ENCODE measurements around the gene MTCL3.
A peak's percentile ranks its signal among the peaks of the same experiment; 100 is the strongest.

The MTCL3 gene

DNA sequence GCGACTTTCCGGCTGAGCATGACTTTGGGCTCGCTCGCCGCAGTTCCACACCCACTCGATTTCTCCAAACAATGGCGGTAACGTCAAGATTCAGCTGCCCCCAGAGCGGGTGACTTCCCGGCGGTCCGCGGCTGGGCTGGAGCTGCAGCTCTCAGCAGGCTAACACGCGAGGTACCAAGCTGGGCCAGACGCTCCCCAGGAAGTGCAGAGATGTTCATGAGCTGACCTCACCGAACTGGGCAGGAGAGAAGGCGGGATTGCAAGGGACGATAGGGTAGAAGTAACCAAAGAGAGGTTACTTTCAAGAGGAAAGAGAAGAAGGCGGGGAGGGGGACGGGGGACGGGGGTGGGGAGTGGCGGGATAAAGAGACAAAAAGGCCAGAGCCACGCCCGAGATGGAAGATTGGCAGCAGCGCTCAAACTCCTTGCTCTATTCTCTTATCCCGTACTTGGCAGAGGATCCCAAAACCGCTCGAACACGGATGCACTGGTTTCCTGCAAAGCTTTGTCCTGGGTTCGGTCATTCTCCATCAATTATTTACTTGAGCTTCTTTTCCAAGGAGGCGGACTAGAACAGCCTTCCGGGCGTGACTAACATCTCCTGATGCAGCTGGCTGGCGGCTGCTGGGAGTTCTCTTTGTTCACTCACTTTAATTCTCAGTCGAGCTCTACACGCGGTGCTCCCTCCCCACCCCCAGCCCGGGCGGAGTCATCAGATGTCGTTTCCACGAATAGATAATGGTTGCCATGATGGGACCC lies at the start of gene MTCL3:
Gene MTCL3 (minus strand): TSS at position 626 of the 759 bp plus-strand sequence.
- DNase-seq (ENCODE audit: low read depth in 2 of 2) = peak in 1 of 2 donors; percentile 26

DNA sequence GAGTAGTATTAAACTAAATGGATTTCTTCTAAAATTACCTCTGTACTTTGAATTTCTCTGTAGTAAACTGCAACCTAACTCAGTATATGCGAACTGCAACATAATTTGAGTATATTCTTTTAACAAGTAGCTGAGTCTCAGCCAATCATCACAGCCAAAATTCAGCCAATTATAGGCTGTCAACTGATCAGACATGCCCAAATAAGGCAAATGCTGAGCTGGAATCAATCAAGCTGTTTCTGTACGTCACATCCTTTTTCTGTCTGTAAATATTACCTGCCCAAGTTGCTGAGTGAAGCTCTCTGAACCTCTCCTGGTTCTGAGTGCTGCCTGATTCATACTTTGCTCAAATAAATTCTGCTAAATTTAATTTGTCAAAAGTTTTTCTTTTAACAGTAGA lies 48.3 kb upstream of the MTCL3 start:
- no peak for DNase-seq (ENCODE audit: low read depth in 2 of 2)

DNA sequence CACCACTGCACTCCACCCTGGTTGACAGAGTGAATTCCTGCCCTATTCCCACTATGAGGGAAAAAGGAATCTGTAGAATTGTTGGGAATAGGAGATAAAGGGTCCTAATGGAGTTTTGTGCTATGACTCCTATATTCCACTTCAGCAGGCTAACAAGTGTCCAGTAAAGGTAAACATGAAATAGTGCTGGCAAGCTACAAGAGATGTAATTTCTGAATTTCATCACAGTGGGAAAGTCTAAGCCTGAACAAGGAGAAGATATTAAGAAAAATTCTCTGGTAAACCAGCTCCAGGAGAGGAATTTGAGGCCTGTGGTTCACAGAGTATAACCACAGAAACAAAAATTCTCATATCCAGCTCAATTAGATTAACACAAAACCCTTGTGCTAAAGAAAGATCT lies 47.5 kb upstream of the MTCL3 start:
- no peak for DNase-seq (ENCODE audit: low read depth in 2 of 2)

DNA sequence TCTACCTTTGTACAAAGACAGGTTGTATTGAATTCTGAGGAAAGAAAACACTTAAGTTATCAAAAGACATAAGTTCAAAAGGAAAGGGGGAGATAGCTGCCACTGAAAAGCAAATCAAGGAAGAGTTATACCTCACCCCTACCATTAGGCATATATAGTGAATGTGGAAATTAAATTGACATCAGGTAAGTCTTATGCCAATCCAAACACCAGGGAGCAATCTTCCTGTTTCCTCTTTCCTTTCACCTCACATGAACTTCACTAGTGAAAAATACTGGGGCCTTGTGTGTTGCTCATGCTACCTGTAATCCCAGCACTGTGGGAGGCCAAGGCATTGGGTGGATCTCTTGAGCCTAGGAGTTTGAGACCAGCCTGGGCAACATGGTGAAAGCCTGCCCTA lies 47.0 kb upstream of the MTCL3 start:
- DNase-seq (ENCODE audit: low read depth in 2 of 2) = no peak

DNA sequence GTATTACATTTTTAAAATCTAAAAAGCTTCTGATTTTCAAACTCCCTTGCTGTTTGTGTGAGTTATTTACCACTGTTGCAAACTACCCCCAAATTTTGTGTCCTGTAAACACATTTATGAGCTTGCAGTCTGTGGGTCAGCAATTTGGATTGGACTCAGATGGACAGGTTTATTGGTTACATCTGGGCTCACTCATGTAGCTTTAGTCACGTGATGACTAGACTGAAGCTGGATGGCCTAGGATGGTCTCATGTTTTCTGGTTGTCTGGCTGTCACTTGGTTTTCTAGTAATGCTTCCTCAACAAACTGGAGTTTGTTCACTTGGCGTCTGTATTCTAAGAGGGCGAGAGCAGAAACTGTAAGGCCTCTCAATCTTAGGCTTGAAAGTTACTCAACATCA lies 45.6 kb upstream of the MTCL3 start:
- no peak for DNase-seq (ENCODE audit: low read depth in 2 of 2)

DNA sequence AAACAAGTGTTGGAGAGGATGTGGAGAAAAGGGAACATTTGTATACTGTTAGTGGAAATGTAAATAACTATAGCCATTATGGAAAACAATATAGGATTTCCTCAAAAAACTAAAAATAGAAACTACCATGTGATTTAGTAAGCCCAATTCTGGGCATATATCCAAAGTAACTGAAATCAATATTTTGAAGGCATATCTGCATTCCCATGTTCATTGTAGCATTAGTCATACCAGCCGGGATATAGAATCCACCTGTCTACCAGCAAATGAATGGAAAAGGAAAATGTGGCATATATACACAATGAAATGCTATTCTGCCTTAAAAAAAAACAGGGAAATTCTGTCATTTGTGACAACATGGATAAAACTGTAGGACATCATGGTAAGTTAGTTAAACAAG lies 42.5 kb upstream of the MTCL3 start:
- DNase-seq (ENCODE audit: low read depth in 2 of 2) = no peak

DNA sequence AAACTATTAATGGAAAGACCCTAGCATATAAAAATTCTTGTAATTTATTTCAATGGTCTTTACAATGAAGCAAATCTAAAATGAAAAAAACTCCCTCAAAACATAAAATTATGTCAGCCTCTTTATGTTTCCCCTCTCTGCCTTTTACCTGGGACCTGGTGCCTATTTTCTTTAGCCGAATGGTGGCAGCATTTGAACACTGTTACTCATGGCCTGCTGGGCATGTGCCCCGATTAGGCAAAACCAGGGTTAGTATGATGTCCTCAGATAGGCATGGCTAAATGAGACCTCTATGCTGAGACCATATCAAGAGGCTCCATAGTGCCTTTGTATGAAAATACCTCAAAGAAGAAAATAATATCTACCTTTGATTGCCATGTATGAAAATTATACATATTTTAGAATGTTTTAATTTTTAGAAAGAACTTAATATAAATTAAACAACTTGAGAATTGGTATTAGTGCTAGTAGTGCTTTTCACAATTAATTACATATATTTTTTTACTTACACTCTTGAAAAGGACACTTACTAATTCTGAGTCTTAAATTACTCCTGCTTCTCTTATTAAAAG lies 35.4 kb upstream of the MTCL3 start:
- DNase-seq (ENCODE audit: low read depth in 2 of 2) = no peak

DNA sequence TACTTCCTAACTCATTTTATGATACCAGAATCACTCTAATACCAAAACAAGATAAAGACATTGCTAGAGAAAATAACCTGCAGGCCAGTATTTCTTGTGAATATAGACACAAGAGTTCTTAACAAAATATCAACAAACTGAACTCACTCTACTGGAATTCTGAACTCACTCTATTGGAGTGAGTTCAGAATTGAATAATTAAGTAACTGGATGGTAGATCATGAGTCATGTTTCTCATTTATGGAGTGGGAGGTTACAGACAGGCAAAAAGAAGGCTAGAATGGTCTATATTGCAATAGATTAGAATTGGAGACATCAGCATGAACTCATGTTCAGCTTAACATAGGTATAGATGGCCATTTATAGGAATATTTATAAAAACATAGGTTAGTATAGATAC lies 31.3 kb upstream of the MTCL3 start:
- DNase-seq (ENCODE audit: low read depth in 2 of 2) = no peak

DNA sequence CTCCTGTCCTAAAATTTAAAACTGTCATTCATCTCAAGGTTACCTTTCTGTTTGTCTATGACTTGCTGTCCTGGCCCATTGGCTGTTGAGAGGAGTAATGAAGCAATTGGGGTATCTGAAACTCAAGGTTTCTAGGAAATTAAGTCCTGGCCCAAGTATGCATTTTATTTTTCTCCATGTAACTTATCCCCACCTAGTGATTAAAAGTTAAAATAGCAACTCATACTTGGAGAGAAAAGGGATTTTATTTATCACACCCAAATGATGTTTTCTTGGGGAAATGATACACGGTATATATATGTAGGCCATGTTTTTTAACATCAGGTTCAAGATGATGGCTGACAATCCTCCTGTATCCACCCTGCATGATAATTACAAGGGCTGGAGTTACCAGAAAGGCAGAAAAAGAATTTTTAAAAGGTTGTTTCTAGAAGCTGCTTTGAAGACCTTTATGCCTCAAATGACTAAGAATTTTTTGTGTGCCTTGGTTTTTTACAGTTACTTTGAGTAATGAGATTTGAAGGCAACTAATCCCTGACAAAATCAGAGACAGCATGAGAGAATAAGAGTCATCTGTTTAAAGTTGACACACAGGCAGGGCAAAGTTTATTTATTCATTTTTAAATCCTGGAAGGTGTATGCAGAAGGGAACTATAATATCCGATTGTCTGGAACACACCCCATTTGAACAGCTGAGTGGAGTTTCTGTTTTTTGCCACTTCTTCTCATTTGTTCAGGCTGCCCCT lies 28.9 kb upstream of the MTCL3 start:
- no peak for DNase-seq (ENCODE audit: low read depth in 2 of 2)

DNA sequence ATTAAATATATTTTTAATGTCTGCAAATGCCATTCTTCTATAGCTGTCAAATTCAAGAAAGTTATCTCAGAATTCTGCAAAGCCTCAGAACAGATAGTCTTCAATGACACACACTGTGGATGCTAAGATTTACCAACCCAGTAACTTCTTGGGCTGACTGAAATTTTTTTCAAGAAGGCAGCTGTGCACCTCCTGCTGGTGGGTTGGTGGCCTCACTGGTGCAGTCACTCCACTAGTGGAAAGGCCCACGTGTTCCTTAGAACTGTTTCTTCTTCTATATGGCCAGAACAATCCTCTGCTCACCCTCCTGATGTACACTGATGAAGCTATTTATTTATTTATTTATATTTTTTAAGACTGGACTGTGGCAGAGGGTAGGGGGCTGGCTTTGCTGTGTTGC lies 28.1 kb upstream of the MTCL3 start:
- no peak for DNase-seq (ENCODE audit: low read depth in 2 of 2)

DNA sequence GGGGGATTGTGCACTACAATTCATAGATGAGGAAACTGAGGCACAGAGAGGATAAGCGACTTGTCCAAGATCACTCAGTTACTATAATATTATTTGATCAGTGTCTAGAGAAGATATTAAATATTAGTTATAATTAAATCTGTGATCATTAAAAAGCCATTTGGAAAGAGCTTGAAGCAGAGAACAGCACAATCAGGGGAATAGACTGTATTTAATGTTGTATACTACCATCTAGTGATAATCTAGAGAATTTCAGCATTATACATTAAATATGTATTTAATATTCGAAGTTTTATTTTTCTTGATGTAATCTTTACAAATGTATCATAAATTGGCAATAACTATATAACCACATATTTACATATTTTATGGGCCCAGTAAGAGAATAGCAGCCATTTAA lies 20.1 kb upstream of the MTCL3 start:
- DNase-seq (ENCODE audit: low read depth in 2 of 2) = no peak

DNA sequence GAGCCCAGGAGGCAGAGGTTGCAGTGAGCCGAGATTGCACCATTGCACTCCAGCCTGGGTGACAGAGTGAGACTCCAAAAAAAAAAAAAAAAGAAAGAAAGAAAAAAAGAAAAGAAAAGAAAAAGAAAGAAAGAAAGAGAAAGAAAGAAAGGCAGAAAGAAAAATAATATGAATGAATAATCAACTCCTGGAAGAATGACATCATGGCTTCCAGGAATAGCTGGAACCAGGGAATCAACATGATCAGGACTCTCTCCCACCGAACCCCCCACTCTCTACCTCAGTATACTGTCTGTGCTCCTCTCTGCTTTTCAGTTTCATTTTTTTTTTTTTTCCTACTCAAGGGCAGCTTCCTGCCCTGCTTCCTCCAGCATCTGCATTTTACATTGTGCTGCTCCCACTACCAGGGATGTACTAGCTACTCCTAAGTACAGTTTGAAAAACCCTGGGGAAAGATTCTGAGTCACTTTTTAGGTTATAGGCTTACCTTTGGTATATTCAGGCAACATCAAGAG lies 19.7 kb upstream of the MTCL3 start:
- no peak for DNase-seq (ENCODE audit: low read depth in 2 of 2)

DNA sequence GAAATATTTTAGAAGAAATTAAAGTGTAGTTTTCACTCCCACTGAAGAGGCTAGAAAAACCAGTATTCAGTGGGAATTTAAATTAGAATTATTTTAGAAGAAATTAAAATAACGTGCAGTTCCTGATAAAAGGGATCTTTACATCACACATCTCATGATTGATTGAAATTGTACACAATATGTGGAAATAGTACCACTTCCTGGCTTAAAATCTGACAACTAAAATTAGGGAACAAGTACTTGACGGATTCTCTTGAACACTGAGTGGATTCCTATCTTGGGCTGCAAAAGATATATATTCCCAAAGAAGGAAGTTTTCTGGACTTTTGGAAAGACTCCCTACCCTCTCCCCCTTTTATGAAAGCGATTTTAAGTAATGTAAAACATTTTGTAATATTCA lies 14.6 kb upstream of the MTCL3 start:
- no peak for DNase-seq (ENCODE audit: low read depth in 2 of 2)

DNA sequence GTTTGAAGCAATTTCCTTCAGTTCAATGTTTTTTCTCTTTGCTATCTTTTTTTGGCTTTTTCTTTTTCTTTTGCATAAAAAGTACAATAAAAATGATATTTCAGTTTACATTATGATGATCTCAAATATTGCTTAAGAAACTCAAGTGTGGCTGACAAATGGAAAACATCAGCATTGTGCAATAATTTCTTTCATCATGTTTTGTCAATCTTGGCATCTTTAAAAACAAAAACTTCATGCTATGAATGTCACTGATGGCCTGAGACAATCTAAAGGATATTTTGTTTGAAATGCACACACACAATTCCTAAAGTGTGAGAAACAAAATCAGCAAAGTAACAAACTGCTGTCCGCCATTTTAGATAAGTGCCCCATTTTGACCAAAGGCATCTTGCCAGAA lies 13.9 kb upstream of the MTCL3 start:
- no peak for DNase-seq (ENCODE audit: low read depth in 2 of 2)

DNA sequence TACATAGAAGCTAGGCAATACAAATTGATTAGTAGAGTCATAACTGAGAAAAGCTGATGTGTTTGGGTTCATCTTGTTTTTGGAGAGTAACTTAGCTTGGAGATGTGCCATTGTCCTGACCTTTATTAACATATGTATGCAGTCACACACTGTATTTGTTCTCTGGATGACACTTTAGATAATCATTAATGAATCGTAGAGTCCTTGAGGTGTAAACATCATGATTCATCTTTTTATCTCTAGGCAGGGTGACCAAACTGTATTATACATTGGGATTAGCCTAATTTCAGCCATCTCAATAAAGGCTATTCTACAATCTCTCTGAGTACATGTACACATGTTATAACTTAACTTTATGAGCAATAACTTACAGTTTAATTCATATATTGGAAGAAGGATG lies 3.6 kb upstream of the MTCL3 start:
- DNase-seq (ENCODE audit: low read depth in 2 of 2) = no peak

DNA sequence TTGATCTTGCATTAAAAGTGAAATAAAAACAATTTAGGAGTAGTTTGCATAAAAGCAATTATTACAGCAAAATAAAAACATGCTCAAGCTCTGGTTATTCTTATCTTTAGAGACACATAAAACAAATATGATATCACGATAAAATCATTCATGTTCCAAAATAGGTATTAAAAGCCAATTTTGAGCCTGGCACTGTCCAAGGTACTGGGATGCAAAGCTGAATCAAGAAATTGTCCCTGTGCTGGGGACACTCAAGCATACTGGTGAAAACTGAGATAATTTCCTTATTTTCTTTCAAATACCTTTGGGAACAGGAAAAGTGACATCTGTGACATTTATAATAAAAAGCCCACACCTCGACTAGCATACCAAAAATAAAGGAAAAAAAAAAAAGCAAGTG lies 931 bp upstream of the MTCL3 start:
- DNase-seq (ENCODE audit: low read depth in 2 of 2) = no peak

DNA sequence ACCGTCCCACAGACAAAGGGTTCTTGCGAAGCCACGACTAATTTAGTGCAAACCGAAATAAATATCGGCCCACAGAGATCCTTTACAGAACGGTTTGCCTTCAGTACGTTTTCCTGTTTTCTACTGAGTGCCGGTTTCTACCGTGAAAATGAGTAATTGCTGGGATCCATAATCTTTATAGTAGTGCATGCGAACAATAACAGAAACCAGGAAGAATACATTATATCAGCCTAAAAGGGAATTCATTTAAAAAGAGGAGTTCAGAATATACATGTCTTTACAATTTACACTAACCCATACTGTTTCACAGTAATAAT lies 292 bp upstream of the MTCL3 start:
- no peak for DNase-seq (ENCODE audit: low read depth in 2 of 2)

DNA sequence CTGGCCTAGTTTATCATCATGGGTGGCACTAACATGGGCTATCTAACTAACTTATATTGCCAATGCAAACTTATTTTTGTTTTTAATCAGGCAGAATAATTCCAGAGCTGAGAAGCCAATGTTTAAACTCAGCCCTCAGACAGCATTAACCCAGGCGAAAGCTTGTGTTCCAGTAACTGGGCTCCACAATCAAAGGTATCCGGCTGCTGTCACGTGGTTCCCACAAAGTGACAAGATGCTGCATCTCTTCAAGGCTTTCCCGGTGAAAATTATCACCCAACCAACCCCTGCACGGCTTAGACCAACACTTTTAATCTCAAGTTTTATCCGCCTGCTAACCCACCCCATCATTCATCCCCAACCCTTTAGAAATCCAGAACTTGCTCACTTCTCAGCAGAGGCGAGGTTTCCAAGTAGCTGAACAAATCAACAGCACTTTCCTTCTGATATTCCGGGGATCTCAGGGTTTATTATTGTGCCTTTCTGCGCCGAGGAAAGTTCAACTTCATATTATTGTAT lies 885 bp downstream of the MTCL3 start:
- no peak for DNase-seq (ENCODE audit: low read depth in 2 of 2)

DNA sequence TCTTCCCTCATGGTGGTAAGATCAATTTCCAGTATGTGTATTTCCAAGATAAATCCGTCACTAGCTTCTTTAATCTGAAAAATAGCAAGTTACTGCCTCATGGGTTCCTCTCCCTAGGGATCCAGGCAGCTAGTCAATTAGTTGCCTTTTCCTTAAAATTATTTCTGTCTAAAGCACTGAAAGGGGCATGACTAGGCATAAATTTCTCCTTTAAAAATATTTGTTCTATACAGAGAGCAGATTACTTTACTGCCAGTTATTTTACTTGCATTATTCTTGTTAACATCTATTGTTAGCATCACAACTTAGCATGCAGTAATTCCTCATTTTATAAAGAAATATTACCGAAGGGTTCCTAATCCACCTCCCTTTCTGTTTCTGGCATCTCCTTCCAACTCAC lies 1.4 kb downstream of the MTCL3 start:
- DNase-seq (ENCODE audit: low read depth in 2 of 2) = no peak

DNA sequence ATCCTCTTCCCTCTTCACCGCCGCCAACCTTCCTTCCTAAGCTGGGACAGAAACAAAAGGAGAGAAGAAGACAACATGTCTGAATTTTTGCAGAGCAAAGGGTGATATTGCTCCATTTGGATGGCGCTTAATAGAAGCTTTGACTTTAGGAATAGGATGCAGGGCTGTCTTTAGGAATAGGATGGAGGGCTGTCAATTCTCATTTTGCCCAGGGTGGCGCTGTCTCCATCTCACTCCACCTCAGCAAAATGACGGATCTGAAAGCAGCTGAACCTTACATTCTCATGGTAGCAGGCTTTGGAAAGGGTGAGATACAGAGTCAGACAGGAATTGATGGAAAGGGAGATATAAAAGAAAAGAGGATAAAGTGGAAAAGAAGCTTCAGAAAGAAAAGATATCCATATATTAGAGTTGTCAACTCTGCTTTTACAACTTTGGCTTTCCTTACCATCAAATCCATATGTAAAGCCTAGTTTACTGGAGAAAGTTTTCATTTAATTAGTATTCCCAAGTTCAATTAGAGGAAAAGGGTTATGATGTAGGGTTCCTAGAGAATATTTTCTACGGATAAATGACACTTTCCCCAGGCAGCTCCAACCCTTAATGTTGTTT lies 2.4 kb downstream of the MTCL3 start:
- peak in 1 of 2 donors; percentile 13 for DNase-seq (ENCODE audit: low read depth in 2 of 2)

DNA sequence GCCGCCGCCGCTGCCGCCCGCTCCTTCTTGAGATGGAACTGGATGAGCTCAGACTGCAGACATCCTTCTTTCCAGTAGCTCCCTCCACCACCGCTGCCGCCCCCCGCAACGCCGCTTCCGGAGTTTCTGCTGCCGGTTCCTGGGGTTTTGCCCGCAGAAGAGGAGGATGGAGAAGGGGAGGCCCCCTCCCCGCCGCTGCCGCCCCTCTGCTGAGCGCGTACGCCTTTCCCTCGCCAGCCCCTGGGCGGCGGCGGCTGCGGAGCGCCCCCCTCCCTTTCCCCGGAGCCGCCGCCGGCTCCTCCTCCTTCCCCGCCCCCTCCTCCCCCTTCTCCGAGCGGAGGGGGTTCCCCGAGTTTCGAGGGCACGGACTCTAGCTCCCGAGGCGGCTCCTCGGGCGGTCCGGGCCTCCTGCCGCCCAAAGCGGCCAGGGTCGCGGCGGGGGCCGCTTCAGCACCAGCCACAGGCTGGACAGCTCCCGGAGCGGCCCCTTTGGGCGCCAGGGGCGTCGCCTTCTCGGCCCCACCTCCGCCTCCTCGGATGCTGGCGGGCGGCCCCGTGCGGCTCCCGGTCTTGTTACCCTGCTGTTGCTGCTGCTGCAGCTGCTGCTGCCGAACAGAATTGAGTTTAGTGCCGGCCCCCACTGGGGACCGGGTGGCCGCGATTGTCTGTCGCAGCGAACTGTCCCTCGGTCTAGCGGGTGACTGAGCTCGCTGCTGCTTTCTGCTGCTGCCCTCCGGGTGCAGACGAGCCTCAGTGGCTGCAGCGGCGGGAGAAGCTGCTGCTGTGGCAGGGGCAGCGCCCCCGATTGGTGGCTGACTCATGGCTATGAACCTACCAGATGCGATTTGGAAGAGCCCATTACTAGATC lies 3.1 kb downstream of the MTCL3 start:
- DNase-seq (ENCODE audit: low read depth in 2 of 2) = peak; percentile 41 to 42
